ENCODE data around the gene PROSER3.

The PROSER3 gene

DNA sequence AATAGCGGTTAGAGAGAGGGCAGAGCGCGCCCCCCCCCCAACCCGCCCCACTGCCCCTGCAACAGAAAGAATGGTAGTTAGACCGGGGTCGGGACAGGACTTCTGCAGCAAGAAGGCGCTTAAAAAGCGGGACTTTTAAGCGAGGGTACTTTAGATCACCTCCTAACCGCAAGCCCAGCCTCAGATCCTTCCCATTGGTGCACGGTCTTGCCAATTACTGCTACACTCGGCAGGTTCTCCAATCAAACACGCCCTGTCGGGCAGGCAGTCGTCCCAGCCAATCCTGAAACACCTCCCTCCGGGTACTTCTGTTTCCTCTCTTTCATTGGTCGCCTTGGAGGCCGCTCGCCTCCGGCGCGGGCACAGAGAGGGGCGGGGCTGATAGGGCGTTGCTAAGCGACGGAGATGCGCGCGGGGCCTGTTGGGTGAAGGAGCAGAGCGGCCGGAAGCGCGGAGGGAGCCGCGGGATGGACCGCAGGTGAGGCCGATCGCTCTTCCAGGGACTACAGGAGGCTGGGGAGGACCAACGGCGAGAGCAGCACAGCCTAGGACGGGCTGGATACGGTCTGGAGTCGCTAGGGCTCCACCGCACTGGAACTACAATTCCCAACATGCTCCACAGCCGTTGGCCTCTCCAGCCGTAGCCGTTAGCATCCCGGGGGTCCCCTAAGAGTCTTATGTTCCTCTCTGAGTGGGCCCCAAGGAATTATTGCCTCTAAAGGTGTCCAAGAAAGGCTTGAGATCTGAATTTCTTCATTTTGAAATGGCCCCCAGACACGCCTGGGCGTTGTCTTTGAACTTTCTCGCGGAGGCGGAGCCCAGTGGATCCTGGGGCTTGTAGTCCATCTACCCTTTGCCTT, at the start of gene PROSER3:
Gene PROSER3 (plus strand): TSS at position 428 of the 860 bp plus-strand sequence. CDS start 40 bp downstream, at position 468.
- Histone ChIP-seq H3K9ac (ENCODE audit: low read length) (peak within 1 kb of the TSS; percentile 93), H3K4me2 (ENCODE audit: low read length) (peak within 1 kb of the TSS; percentile 81), H3K27ac (ENCODE audit: low read depth, low read length, poor library complexity, severe bottlenecking) (peak within 1 kb of the TSS; percentile 85), H3K4me1 (ENCODE audit: insufficient read depth, low read length, severe bottlenecking) (peaks cover 21% of the 10 kb centered on the region), H4K20me1 (ENCODE audit: insufficient read depth, low read length) (no peaks in the 10 kb centered on the region), H3K9me3 (ENCODE audit: low read length) (no peaks in the 10 kb centered on the region), H2AFZ (ENCODE audit: low read length) (no peak within 1 kb of the TSS), H3K36me3 (ENCODE audit: insufficient read depth, low read length) (peaks cover 25% of the 10 kb centered on the region), H3F3A (ENCODE audit: insufficient read depth, low read length) (no peaks in the 10 kb centered on the region), H3K27me3 (ENCODE audit: insufficient read depth, low read length) (no peaks in the 10 kb centered on the region), H3K9me2 (ENCODE audit: low read depth, low read length) (no peaks in the 10 kb centered on the region), H3K4me3 (ENCODE audit: low read depth, low read length, poor library complexity, severe bottlenecking) (peak within 1 kb of the TSS; percentile 92), H3K79me2 (ENCODE audit: insufficient read depth, low read length) (no peaks in the 10 kb centered on the region)
- TF ChIP-seq CTCF (IDR thresholded peaks at IDR 0.05; ENCODE audit: low read length) (no peak), EZH2 (IDR thresholded peaks at IDR 0.05; ENCODE audit: borderline replicate concordance, low read length) (no peak)

DNA sequence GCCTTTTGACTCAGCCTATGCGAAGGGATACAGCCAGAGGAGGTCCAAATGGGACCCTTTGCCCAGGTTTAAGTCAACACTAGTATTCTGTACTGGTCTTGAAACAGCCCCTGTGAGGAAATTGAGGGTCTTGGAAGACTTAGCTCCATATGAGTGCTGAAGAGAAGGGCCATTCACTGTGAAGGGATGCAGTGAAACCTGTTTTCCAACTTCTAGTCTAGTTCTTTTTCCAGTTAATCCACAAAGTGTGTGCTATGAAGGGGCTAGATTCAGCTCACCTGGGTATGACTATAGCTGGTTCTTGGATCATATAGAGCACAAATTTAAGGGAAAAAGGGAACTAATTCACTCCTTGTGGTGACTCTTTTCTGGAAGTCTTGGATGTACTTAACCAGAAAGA, 49.6 kb upstream of the PROSER3 start:
- no peak overlapping the region for H3K4me2 ChIP-seq (ENCODE audit: low read length)
- H3K4me3 ChIP-seq (ENCODE audit: low read depth, low read length, poor library complexity, severe bottlenecking) = no peak overlapping the region
- no peaks in the 10 kb centered on the region for H3K36me3 ChIP-seq (ENCODE audit: insufficient read depth, low read length)
- peaks cover 11% of the 10 kb centered on the region for H3K4me1 ChIP-seq (ENCODE audit: insufficient read depth, low read length, severe bottlenecking)
- no peak overlapping the region for H3K27ac ChIP-seq (ENCODE audit: low read depth, low read length, poor library complexity, severe bottlenecking)
- no peaks in the 10 kb centered on the region for H4K20me1 ChIP-seq (ENCODE audit: insufficient read depth, low read length)
- H3K9ac ChIP-seq (ENCODE audit: low read length) = no peak overlapping the region
- TF ChIP-seq EZH2 (IDR thresholded peaks at IDR 0.05; ENCODE audit: borderline replicate concordance, low read length) (no peak), CTCF (IDR thresholded peaks at IDR 0.05; ENCODE audit: low read length) (no peak)
- H3K9me3 ChIP-seq (ENCODE audit: low read length) = no peaks in the 10 kb centered on the region
- no peaks in the 10 kb centered on the region for H3K79me2 ChIP-seq (ENCODE audit: insufficient read depth, low read length)
- H3K27me3 ChIP-seq (ENCODE audit: insufficient read depth, low read length) = peaks cover 3% of the 10 kb centered on the region; the same call in 1 of the 2 replicates
- no peaks in the 10 kb centered on the region for H3K9me2 ChIP-seq (ENCODE audit: low read depth, low read length)
- H2AFZ ChIP-seq (ENCODE audit: low read length) = no peak overlapping the region
- no peaks in the 10 kb centered on the region for H3F3A ChIP-seq (ENCODE audit: insufficient read depth, low read length)

DNA sequence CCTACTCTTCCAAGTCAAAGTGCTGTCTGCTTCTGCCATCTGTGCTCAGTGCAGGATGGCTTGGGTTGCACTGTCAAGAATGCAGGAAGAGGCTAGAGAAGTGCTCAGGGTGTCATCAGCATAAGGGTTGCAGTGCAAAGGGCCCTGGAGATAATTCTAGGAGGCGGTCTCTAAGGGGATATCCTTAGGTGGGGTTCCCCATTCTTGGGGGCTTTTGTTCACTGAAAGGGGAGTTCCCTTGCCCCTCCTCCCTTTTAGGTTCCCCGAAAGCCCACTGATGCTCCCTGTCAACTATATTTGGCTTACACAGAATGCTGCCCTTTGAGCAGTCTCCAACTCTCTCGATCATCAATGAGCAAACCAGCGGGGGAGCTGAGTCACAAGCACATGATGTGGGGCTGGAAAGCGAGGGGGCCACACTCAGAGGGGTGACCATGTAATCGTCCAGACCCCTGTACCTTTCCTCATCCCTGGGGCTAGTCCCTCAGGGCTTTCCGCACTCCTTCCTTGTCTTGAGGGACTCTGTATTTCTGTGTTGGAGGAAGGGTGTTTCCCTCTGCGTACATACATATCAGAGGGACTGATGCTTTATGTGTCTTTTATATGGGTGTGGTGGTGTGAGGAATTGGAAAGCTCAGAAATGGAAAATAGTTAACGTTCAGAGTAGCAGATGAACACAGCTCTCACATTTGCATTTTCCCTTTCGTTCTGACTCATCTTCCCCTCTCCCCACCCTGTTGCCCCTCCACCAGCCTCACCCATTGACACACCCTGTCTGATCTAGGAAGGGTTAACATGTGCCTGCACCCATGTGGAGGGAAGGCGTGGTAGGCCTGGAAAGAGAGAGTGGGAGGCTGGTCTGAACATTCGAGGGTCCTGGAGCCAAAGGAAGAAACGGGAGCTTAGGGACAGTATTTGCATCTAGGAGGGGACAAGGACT, 46.9 kb upstream of the PROSER3 start:
- Histone ChIP-seq H3K4me2 (ENCODE audit: low read length) (peak overlapping the region; percentile 22; the same call in 1 of the 2 replicates), H3K4me1 (ENCODE audit: insufficient read depth, low read length, severe bottlenecking) (peaks cover 13% of the 10 kb centered on the region), H3K27ac (ENCODE audit: low read depth, low read length, poor library complexity, severe bottlenecking) (peak overlapping the region; percentile 52), H2AFZ (ENCODE audit: low read length) (no peak overlapping the region), H3K36me3 (ENCODE audit: insufficient read depth, low read length) (no peaks in the 10 kb centered on the region), H3K4me3 (ENCODE audit: low read depth, low read length, poor library complexity, severe bottlenecking) (no peak overlapping the region), H3K9me3 (ENCODE audit: low read length) (no peaks in the 10 kb centered on the region), H3K9me2 (ENCODE audit: low read depth, low read length) (no peaks in the 10 kb centered on the region), H4K20me1 (ENCODE audit: insufficient read depth, low read length) (no peaks in the 10 kb centered on the region), H3K27me3 (ENCODE audit: insufficient read depth, low read length) (peaks cover 7% of the 10 kb centered on the region), H3K9ac (ENCODE audit: low read length) (no peak overlapping the region; the same call in 1 of the 2 replicates), H3K79me2 (ENCODE audit: insufficient read depth, low read length) (no peaks in the 10 kb centered on the region), H3F3A (ENCODE audit: insufficient read depth, low read length) (no peaks in the 10 kb centered on the region)
- TF ChIP-seq EZH2 (IDR thresholded peaks at IDR 0.05; ENCODE audit: borderline replicate concordance, low read length) (no peak), CTCF (IDR thresholded peaks at IDR 0.05; ENCODE audit: low read length) (no peak)

All from OCI-LY1 (cell line).